GM23338 (cell line): ENCODE data around the gene PCSK2. TPM values are rescaled to one million over a fixed set of nuclear protein-coding genes. Genes with fewer than 3 reads are reported as not detected.

ENCODE experiments used
- ATAC-seq: fragments of 200-7000 bp; cut with Tn5 transposase; 3 replicates; pipeline ENCODE4 v1.9.1; 2020
- DNase-seq: peaks from one replicate; pipeline ENCODE4 v3.0.0-alpha.2; 2015; ENCODE audit warnings: low spot score
- H2AFZ ChIP-seq: fragments of 200-600 bp; sonication (generic); 2 replicates; pipeline ENCODE4 v1.8.0; 2016; ENCODE audit warnings: antibody characterized with exemption, mild to moderate bottlenecking, moderate library complexity
- H3F3A ChIP-seq: fragments of 200-600 bp; sonication (generic); replicated peaks from 2 replicates; pipeline ENCODE4 v1.8.0; 2017; ENCODE audit warnings: antibody characterized with exemption, mixed run types, low read depth
- H3K27ac ChIP-seq: fragments of 200-600 bp; sonication (generic); 2 replicates; pipeline ENCODE4 v1.6.1; 2016; ENCODE audit warnings: low read depth
- H3K27me3 ChIP-seq: fragments of 200-600 bp; sonication (generic); 2 replicates; pipeline ENCODE4 v1.8.0; 2016; ENCODE audit warnings: mild to moderate bottlenecking, mixed run types, moderate library complexity; ENCODE audit not compliant: insufficient read depth
- H3K36me3 ChIP-seq: fragments of 200-600 bp; sonication (generic); 2 replicates; pipeline ENCODE4 v1.8.0; 2016; ENCODE audit warnings: mild to moderate bottlenecking; ENCODE audit not compliant: insufficient read depth
- H3K4me1 ChIP-seq: fragments of 200-600 bp; sonication (generic); 2 replicates; pipeline ENCODE4 v1.8.0; 2016; ENCODE audit warnings: mild to moderate bottlenecking, moderate library complexity; ENCODE audit not compliant: insufficient read depth
- H3K4me2 ChIP-seq: fragments of 200-600 bp; sonication (generic); 2 replicates; pipeline ENCODE4 v1.7.1; 2017; ENCODE audit warnings: mixed run types
- H3K4me3 ChIP-seq: fragments of 200-600 bp; sonication (generic); 2 replicates; pipeline ENCODE4 v1.6.1; 2016; ENCODE audit warnings: mixed run types
- H3K79me2 ChIP-seq: fragments of 200-600 bp; sonication (generic); replicated peaks from 2 replicates; pipeline ENCODE4 v1.8.0; 2017; ENCODE audit warnings: mild to moderate bottlenecking; ENCODE audit not compliant: insufficient read depth
- H3K9me2 ChIP-seq: fragments of 200-600 bp; sonication (generic); 2 replicates; pipeline ENCODE4 v1.8.0; 2017; ENCODE audit not compliant: insufficient read depth
- H4K20me1 ChIP-seq: fragments of 200-600 bp; sonication (generic); replicated peaks from 2 replicates; pipeline ENCODE4 v1.8.0; 2017; ENCODE audit warnings: mild to moderate bottlenecking; ENCODE audit not compliant: insufficient read depth
- H3K27ac Mint-ChIP-seq: 2 replicates; pipeline ENCODE4 v1.8.0; 2020; ENCODE audit warnings: inconsistent platforms, mild to moderate bottlenecking, moderate library complexity, mixed read lengths
- H3K27me3 Mint-ChIP-seq: 3 replicates; pipeline ENCODE4 v1.8.0; 2022; ENCODE audit warnings: low read depth, mild to moderate bottlenecking, moderate library complexity, mixed read lengths, inconsistent platforms; ENCODE audit not compliant: insufficient read depth, poor library complexity
- H3K36me3 Mint-ChIP-seq: 3 replicates; pipeline ENCODE4 v1.8.0; 2021; ENCODE audit warnings: low read depth, mild to moderate bottlenecking, inconsistent platforms, moderate library complexity, mixed read lengths
- H3K4me1 Mint-ChIP-seq: 3 replicates; pipeline ENCODE4 v1.8.0; 2020; ENCODE audit warnings: mild to moderate bottlenecking, inconsistent platforms, mixed read lengths
- H3K4me3 Mint-ChIP-seq: 3 replicates; pipeline ENCODE4 v1.8.0; 2021; ENCODE audit warnings: moderate library complexity, mild to moderate bottlenecking, inconsistent platforms, mixed read lengths
- H3K9me3 Mint-ChIP-seq: 3 replicates; pipeline ENCODE4 v1.8.0; 2020; ENCODE audit warnings: moderate library complexity, mild to moderate bottlenecking, inconsistent platforms, mixed read lengths
- CREB1 ChIP-seq: fragments of 250-450 bp; sonication (Bioruptor Pico); IDR thresholded peaks from 2 replicates; pipeline ENCODE4 v1.5.0; 2020; ENCODE audit warnings: low read depth, mild to moderate bottlenecking, moderate library complexity
- EZH2 ChIP-seq: fragments of 200-600 bp; sonication (generic); IDR thresholded peaks from one replicate; pipeline ENCODE4 v1.8.0; 2017; ENCODE audit warnings: antibody characterized with exemption, mild to moderate bottlenecking, low read depth; ENCODE audit not compliant: unreplicated experiment
- EZH2phosphoT487 ChIP-seq: fragments of 200-600 bp; sonication (generic); IDR thresholded peaks from one replicate; pipeline ENCODE4 v1.8.1; 2018; ENCODE audit warnings: antibody characterized with exemption; ENCODE audit not compliant: unreplicated experiment
- JUNB ChIP-seq: IDR thresholded peaks from one replicate; pipeline ENCODE4 v1.6.1; 2016; ENCODE audit warnings: antibody characterized with exemption; ENCODE audit not compliant: unreplicated experiment
- NANOG ChIP-seq: IDR thresholded peaks from 2 replicates; pipeline ENCODE4 v1.6.1; 2016; ENCODE audit warnings: antibody characterized with exemption, borderline replicate concordance
- POLR2AphosphoS5 ChIP-seq: IDR thresholded peaks from 2 replicates; pipeline ENCODE4 v1.6.1; 2016; ENCODE audit warnings: antibody characterized with exemption, low read depth
- REST ChIP-seq: IDR thresholded peaks from one replicate; pipeline ENCODE4 v1.6.1; 2018; ENCODE audit warnings: antibody characterized with exemption; ENCODE audit not compliant: unreplicated experiment
- STAT1 ChIP-seq: IDR thresholded peaks from one replicate; pipeline ENCODE4 v1.6.1; 2016; ENCODE audit warnings: antibody characterized with exemption; ENCODE audit not compliant: unreplicated experiment
- ZNF114 ChIP-seq: fragments of 250-450 bp; sonication (Bioruptor Pico); IDR thresholded peaks from 2 replicates; pipeline ENCODE4 v1.5.0; 2020; ENCODE audit warnings: mild to moderate bottlenecking, moderate library complexity
- ZNF462 ChIP-seq: fragments of 250-450 bp; sonication (Bioruptor Pico); IDR thresholded peaks from 2 replicates; pipeline ENCODE4 v1.5.0; 2020; ENCODE audit warnings: mild to moderate bottlenecking, moderate library complexity
- polyA plus RNA-seq: library from polyadenylated mRNA; unstranded; fragments of >200 nt; fragmentation: Nextera tagmentation; extraction: Ambion mirVana; gene quantifications from 2 replicates; pipeline ENCODE4 v1.2.1, GENCODE V29; 2016
- total RNA-seq: library from RNA; depleted of rRNA; stranded (reverse); fragments of >200 nt; shearing (Covaris generic); gene quantifications from 2 replicates; pipeline ENCODE4 v1.2.3, GENCODE V29; 2014
- TF ChIP-seq, protein P1 (sequence below), 2 experiments: fragments of 200-600 bp in 1 of 2; sonication (generic) in 1 of 2; conservative IDR thresholded peaks; 2 replicates each; pipeline versions ENCODE4 v1.5.1 to v1.6.1; 2016 to 2017; ENCODE audit warnings: antibody characterized with exemption in 2 of 2, low read depth in 2 of 2, mild to moderate bottlenecking in 2 of 2, moderate library complexity in 1 of 2

The PCSK2 gene
- total and polyA plus RNA-seq, 2 experiments from 2014 or later = 0.37 to 1.1 TPM

- Mint-ChIP-seq H3K4me1 (peaks cover 22% of the 10 kb centered on the region), H3K36me3 (peaks cover 2% of the 10 kb centered on the region; the same call in 1 of the 3 replicates)
- H3K4me2 ChIP-seq = no peak overlapping the region
These were observed 55.7 kb downstream of the PCSK2 start for GRCh38 chr20:17282501-17282900.

More at GRCh38 chr20:17282501-17282900, 55.7 kb downstream of the PCSK2 start:
- ATAC-seq = no peak
- H3K9me2 ChIP-seq = peaks cover 4% of the 10 kb centered on the region; the same call in 1 of the 2 replicates
- H3K4me3 ChIP-seq = no peak overlapping the region
- Mint-ChIP-seq H3K9me3 (peaks cover 7% of the 10 kb centered on the region; the same call in 2 of the 3 replicates), H3K27me3 (peaks cover 2% of the 10 kb centered on the region), H3K4me3 (no peak overlapping the region), H3K27ac (no peak overlapping the region)
- no peak overlapping the region for H3K27ac ChIP-seq
- peaks cover 16% of the 10 kb centered on the region for H3K4me1 ChIP-seq
- TF ChIP-seq EZH2phosphoT487 (no peak), NANOG (no peak), REST (no peak), JUNB (no peak), CREB1 (CRISPR knock-in tag) (no peak), POLR2AphosphoS5 (no peak), STAT1 (no peak), EZH2 (no peak), ZNF462 (CRISPR knock-in tag) (no peak), ZNF114 (CRISPR knock-in tag) (no peak)
- TF ChIP-seq, protein P1, sequence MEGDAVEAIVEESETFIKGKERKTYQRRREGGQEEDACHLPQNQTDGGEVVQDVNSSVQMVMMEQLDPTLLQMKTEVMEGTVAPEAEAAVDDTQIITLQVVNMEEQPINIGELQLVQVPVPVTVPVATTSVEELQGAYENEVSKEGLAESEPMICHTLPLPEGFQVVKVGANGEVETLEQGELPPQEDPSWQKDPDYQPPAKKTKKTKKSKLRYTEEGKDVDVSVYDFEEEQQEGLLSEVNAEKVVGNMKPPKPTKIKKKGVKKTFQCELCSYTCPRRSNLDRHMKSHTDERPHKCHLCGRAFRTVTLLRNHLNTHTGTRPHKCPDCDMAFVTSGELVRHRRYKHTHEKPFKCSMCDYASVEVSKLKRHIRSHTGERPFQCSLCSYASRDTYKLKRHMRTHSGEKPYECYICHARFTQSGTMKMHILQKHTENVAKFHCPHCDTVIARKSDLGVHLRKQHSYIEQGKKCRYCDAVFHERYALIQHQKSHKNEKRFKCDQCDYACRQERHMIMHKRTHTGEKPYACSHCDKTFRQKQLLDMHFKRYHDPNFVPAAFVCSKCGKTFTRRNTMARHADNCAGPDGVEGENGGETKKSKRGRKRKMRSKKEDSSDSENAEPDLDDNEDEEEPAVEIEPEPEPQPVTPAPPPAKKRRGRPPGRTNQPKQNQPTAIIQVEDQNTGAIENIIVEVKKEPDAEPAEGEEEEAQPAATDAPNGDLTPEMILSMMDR (conservative IDR thresholded peaks at IDR 0.05; ENCODE audit: low read depth in 2 of 2) = no peak
- H3F3A ChIP-seq = no peaks in the 10 kb centered on the region
- no peaks in the 10 kb centered on the region for H4K20me1 ChIP-seq
- H3K27me3 ChIP-seq = no peaks in the 10 kb centered on the region
- H3K79me2 ChIP-seq = no peaks in the 10 kb centered on the region
- DNase-seq = no peak
- no peak overlapping the region for H2AFZ ChIP-seq
- H3K36me3 ChIP-seq = no peaks in the 10 kb centered on the region; the same call in 1 of the 2 replicates
